ENCODE measurements around the gene HINT2.
A peak's percentile ranks its signal among the peaks of the same experiment; 100 is the strongest.

The HINT2 gene

GRCh38 chr9:35829764-35830096 lies 14.9 kb upstream of the HINT2 start:
- TF ChIP-seq ZFX (IDR thresholded peaks at IDR 0.05; ENCODE audit: borderline replicate concordance) = no peak
- TF ChIP-seq, protein P1, sequence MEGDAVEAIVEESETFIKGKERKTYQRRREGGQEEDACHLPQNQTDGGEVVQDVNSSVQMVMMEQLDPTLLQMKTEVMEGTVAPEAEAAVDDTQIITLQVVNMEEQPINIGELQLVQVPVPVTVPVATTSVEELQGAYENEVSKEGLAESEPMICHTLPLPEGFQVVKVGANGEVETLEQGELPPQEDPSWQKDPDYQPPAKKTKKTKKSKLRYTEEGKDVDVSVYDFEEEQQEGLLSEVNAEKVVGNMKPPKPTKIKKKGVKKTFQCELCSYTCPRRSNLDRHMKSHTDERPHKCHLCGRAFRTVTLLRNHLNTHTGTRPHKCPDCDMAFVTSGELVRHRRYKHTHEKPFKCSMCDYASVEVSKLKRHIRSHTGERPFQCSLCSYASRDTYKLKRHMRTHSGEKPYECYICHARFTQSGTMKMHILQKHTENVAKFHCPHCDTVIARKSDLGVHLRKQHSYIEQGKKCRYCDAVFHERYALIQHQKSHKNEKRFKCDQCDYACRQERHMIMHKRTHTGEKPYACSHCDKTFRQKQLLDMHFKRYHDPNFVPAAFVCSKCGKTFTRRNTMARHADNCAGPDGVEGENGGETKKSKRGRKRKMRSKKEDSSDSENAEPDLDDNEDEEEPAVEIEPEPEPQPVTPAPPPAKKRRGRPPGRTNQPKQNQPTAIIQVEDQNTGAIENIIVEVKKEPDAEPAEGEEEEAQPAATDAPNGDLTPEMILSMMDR (IDR thresholded peaks at IDR 0.05) = no peak
- peak overlapping the region; percentile 32; the same call in 1 of the 2 replicates for H3K27ac ChIP-seq

DNA sequence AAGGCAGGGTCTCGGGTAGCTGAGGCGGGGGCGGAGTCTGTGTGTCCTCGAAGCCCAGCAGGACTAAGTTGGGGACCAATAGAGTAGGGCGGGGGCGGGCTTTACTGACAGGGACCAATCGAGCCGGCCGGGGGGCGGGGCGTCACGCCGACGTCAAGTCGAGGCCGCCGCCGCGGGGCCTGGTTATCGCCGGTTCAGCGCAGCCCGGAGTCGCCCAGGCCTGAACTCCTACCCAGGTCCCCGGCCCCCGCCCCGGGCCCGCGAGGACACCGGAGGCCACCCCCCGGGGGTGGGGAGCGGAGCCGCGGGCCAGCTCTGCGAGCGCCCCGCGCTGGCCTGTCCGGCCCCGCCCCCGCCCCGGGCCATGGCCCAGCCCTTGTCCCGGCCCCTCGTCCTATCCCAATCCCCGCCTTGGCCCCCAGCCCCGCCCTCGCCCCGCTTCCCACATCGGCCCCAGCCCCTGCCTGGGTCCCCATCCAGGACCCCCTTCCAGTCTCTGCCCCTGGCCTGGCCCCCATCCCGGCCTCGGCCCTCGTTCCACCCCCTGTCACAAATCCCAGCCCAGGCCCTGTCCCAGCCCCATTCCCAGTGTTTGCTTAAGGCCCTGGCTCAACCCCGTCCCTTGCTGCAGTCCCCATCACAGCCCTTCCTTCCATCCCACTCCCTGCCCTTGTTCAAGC lies 14.4 kb upstream of the HINT2 start, which contains the start of gene TMEM8B:
Gene TMEM8B, plus strand, starts transcription at position 145 of the 680 bp plus-strand sequence. Its CDS starts 220 bp downstream, at position 365.
- peak within 1 kb of the TSS; percentile 32; the same call in 1 of the 2 replicates for H3K27ac ChIP-seq
- TF ChIP-seq, protein P1 (IDR thresholded peaks at IDR 0.05) = no peak
- no peak for TF ChIP-seq ZFX (IDR thresholded peaks at IDR 0.05; ENCODE audit: borderline replicate concordance)

- TF ChIP-seq, protein P1 (IDR thresholded peaks at IDR 0.05) = no peak
- no peak for TF ChIP-seq ZFX (IDR thresholded peaks at IDR 0.05; ENCODE audit: borderline replicate concordance)
- peak within 1 kb of the TSS; percentile 32; the same call in 1 of the 2 replicates for H3K27ac ChIP-seq
These were observed 13.9 kb upstream of the HINT2 start, which contains the start of gene FAM221B for GRCh38 chr9:35828716-35829083. Gene FAM221B (minus strand): TSS chr9:35828732. CDS start chr9:35826161, 2,571 bp downstream.

GRCh38 chr9:35827486-35827885 lies 12.6 kb upstream of the HINT2 start:
- TF ChIP-seq ZFX (IDR thresholded peaks at IDR 0.05; ENCODE audit: borderline replicate concordance) = no peak
- TF ChIP-seq, protein P1 (IDR thresholded peaks at IDR 0.05) = no peak
- H3K27ac ChIP-seq = no peak overlapping the region

- TF ChIP-seq, protein P1 (IDR thresholded peaks at IDR 0.05) = peak; percentile 78
- no peak for TF ChIP-seq ZFX (IDR thresholded peaks at IDR 0.05; ENCODE audit: borderline replicate concordance)
- H3K27ac ChIP-seq = no peak overlapping the region
These were observed 11.3 kb upstream of the HINT2 start for GRCh38 chr9:35826071-35826701.

GRCh38 chr9:35822926-35823325 lies 8.1 kb upstream of the HINT2 start:
- H3K27ac ChIP-seq = no peak overlapping the region
- TF ChIP-seq, protein P1 (IDR thresholded peaks at IDR 0.05) = no peak

GRCh38 chr9:35820076-35820475 lies 5.2 kb upstream of the HINT2 start:
- TF ChIP-seq, protein P1 (IDR thresholded peaks at IDR 0.05) = no peak
- TF ChIP-seq ZFX (IDR thresholded peaks at IDR 0.05; ENCODE audit: borderline replicate concordance) = no peak
- no peak overlapping the region for H3K27ac ChIP-seq
